H1 (cell line): Measurements from ENCODE around the gene ANKS1A. TPM values are rescaled to one million over a fixed set of nuclear protein-coding genes. Genes with fewer than 3 reads are reported as not detected.

ENCODE experiments used
- ASH2L ChIP-seq: fragments of 200-600, 300-600 bp; sonication (generic); IDR thresholded peaks from one replicate; pipeline ENCODE4 v1.7.1; 2017; ENCODE audit warnings: low read length
- ATF2 ChIP-seq: IDR thresholded peaks from 2 replicates; pipeline ENCODE4 v1.6.1; 2012; ENCODE audit warnings: low read length, inconsistent platforms
- BRCA1 ChIP-seq: IDR thresholded peaks from 2 replicates; pipeline ENCODE4 v1.6.1; 2012; ENCODE audit warnings: low read depth, low read length, improper control_type of control experiment
- CHD2 ChIP-seq: IDR thresholded peaks from 2 replicates; pipeline ENCODE4 v1.6.1; 2012; ENCODE audit warnings: low read length, improper control_type of control experiment
- CHD7 ChIP-seq: fragments of 300-600 bp; sonication (generic); IDR thresholded peaks from 2 replicates; pipeline ENCODE4 v1.7.1; 2012; ENCODE audit warnings: low read length, moderate library complexity, mild to moderate bottlenecking, inconsistent platforms; ENCODE audit not compliant: insufficient replicate concordance
- E2F6 ChIP-seq: IDR thresholded peaks from 2 replicates; pipeline ENCODE4 v1.6.1; 2012; ENCODE audit warnings: inconsistent platforms
- NRF1 ChIP-seq: IDR thresholded peaks from 2 replicates; pipeline ENCODE4 v1.6.1; 2011; ENCODE audit warnings: mild to moderate bottlenecking, low read depth, low read length, improper control_type of control experiment
- POU5F1 ChIP-seq: IDR thresholded peaks from 2 replicates; pipeline ENCODE4 v1.6.1; 2011; ENCODE audit warnings: low read depth, mild to moderate bottlenecking, low read length, moderate library complexity
- RXRA ChIP-seq: IDR thresholded peaks from 2 replicates; pipeline ENCODE4 v1.6.1; 2011; ENCODE audit warnings: low read depth, mild to moderate bottlenecking, low read length, moderate library complexity; ENCODE audit not compliant: insufficient read depth
- TAF7 ChIP-seq: optimal IDR thresholded peaks from 2 replicates; pipeline ENCODE3; 2011; ENCODE audit warnings: low read depth, mild to moderate bottlenecking, inconsistent platforms, low read length, moderate library complexity, borderline replicate concordance
- polyA plus RNA-seq, 7 experiments: library from polyadenylated mRNA; depleted of rRNA in 3 of 7; stranded (reverse) in 5 of 7; unstranded in 2 of 7; fragments of >200 nt in 5 of 7; fragments of 200-250 nt in 2 of 7; gene quantifications; 1 replicate in 5 of 7; 2 replicates in 1 of 7; 4 replicates in 1 of 7; pipeline versions ENCODE4 v1.2.1 to v1.2.3, GENCODE V29; 2011 to 2013; ENCODE audit warnings: missing spikeins in 2 of 7, mixed read lengths in 2 of 7
- total RNA-seq: library from RNA; stranded (reverse); fragmentation: NEBNext Ultra II Directional; extraction: Animal tissue kit (Norgen Biotek cat#: 25700); gene quantifications from 2 replicates; pipeline ENCODE4 v1.2.1, GENCODE V29; 2021

ANKS1A gene
- total and polyA plus RNA-seq, 2 of the 8 experiments (the other 6 are each of a cell fraction or from before 2014, with no cell fraction given), result 9.8 to 30.9 TPM

- no peak for TF ChIP-seq CHD7
- no peak for TF ChIP-seq NRF1
- TF ChIP-seq POU5F1, result no peak
- no peak for TF ChIP-seq BRCA1
- TF ChIP-seq CHD2, result no peak
- no peak for TF ChIP-seq E2F6
- TF ChIP-seq TAF7, result no peak
- no peak for TF ChIP-seq ATF2
- TF ChIP-seq ASH2L, result no peak
- TF ChIP-seq RXRA, result no peak
Observed at GRCh38 chr6:34949636-34950035, 60.6 kb downstream of the ANKS1A start (continued).
